ENCODE results near the gene CSMD2.
"Not testable (repeated sequence)": the region's sequence is repeated elsewhere in the genome, so short reads cannot be mapped to it uniquely, and the experiment has no call there.

CSMD2 gene

GRCh38 chr1:34101151-34101550 is 63.9 kb downstream of the CSMD2 start:
- no peak for DNase-seq

GRCh38 chr1:34100332-34100731 is 64.7 kb downstream of the CSMD2 start:
- DNase-seq: no peak

GRCh38 chr1:34092399-34092798 is 72.6 kb downstream of the CSMD2 start:
- DNase-seq: not testable (repeated sequence)

GRCh38 chr1:34089731-34090130 is 75.3 kb downstream of the CSMD2 start:
- no peak for DNase-seq

GRCh38 chr1:34087986-34088385 is 77.0 kb downstream of the CSMD2 start:
- DNase-seq: no peak

- DNase-seq: no peak
Observed at GRCh38 chr1:34086561-34086960, 78.5 kb downstream of the CSMD2 start.

GRCh38 chr1:34083974-34084373 is 81.1 kb downstream of the CSMD2 start:
- DNase-seq: no peak

- DNase-seq: not testable (repeated sequence)
Observed at GRCh38 chr1:34082085-34082670, 82.9 kb downstream of the CSMD2 start.

GRCh38 chr1:34078383-34078782 is 86.6 kb downstream of the CSMD2 start:
- no peak for DNase-seq

GRCh38 chr1:34075576-34075975 is 89.5 kb downstream of the CSMD2 start:
- DNase-seq: no peak

GRCh38 chr1:34073028-34073695 is 91.9 kb downstream of the CSMD2 start:
- no peak for DNase-seq

- DNase-seq: no peak
Observed at GRCh38 chr1:34070201-34070836, 94.7 kb downstream of the CSMD2 start.

- DNase-seq: no peak
Observed at GRCh38 chr1:34066981-34067603, 97.9 kb downstream of the CSMD2 start.

GRCh38 chr1:34066166-34066565 is 98.9 kb downstream of the CSMD2 start:
- DNase-seq: no peak

- no peak for DNase-seq
Observed at GRCh38 chr1:34065498-34065897, 99.5 kb downstream of the CSMD2 start.

GRCh38 chr1:34060901-34061415 is 104.1 kb downstream of the CSMD2 start:
- no peak for DNase-seq

GRCh38 chr1:34060187-34060730 is 104.8 kb downstream of the CSMD2 start:
- no peak for DNase-seq

- no peak for DNase-seq
Observed at GRCh38 chr1:34057347-34058130, 107.5 kb downstream of the CSMD2 start.

GRCh38 chr1:34055818-34056217 is 109.2 kb downstream of the CSMD2 start:
- no peak for DNase-seq

GRCh38 chr1:34054920-34055319 is 110.1 kb downstream of the CSMD2 start:
- no peak for DNase-seq

- no peak for DNase-seq
Observed at GRCh38 chr1:34053660-34054059, 111.4 kb downstream of the CSMD2 start.

- no peak for DNase-seq
Observed at GRCh38 chr1:34052565-34052964, 112.5 kb downstream of the CSMD2 start.
